Activated naive CD8-positive, alpha-beta T cell treated with anti-CD3 and anti-CD28 coated beads for 36 hours (primary cell): ENCODE measurements around the gene LRRC28. TPM values are rescaled to one million over a fixed set of nuclear protein-coding genes. Genes with fewer than 3 reads are reported as not detected.

Source experiments
- DNase-seq: peaks from one replicate; pipeline ENCODE4 v3.0.0; 2021
- H3K27ac Mint-ChIP-seq: one replicate; pipeline ENCODE4 v1.8.0; 2022; ENCODE audit warnings: mild to moderate bottlenecking, moderate library complexity, mixed read lengths
- H3K27me3 Mint-ChIP-seq: one replicate; pipeline ENCODE4 v1.8.0; 2022; ENCODE audit warnings: mild to moderate bottlenecking, mixed read lengths
- H3K36me3 Mint-ChIP-seq: one replicate; pipeline ENCODE4 v1.8.0; 2021; ENCODE audit warnings: mild to moderate bottlenecking, mixed read lengths
- H3K4me1 Mint-ChIP-seq: one replicate; pipeline ENCODE4 v1.8.0; 2021; ENCODE audit warnings: mixed read lengths
- H3K4me3 Mint-ChIP-seq: one replicate; pipeline ENCODE4 v1.8.0; 2022; ENCODE audit warnings: mild to moderate bottlenecking, moderate library complexity, mixed read lengths
- H3K9me3 Mint-ChIP-seq: one replicate; pipeline ENCODE4 v1.8.0; 2022; ENCODE audit warnings: mixed read lengths
- total RNA-seq, 2 experiments: library from RNA; stranded (reverse); gene quantifications; one replicate each; pipeline ENCODE4 v1.2.3, GENCODE V29; 2021

Gene LRRC28
- total RNA-seq, 2 experiments from 2014 or later, result 9.9 to 12.4 TPM

DNA sequence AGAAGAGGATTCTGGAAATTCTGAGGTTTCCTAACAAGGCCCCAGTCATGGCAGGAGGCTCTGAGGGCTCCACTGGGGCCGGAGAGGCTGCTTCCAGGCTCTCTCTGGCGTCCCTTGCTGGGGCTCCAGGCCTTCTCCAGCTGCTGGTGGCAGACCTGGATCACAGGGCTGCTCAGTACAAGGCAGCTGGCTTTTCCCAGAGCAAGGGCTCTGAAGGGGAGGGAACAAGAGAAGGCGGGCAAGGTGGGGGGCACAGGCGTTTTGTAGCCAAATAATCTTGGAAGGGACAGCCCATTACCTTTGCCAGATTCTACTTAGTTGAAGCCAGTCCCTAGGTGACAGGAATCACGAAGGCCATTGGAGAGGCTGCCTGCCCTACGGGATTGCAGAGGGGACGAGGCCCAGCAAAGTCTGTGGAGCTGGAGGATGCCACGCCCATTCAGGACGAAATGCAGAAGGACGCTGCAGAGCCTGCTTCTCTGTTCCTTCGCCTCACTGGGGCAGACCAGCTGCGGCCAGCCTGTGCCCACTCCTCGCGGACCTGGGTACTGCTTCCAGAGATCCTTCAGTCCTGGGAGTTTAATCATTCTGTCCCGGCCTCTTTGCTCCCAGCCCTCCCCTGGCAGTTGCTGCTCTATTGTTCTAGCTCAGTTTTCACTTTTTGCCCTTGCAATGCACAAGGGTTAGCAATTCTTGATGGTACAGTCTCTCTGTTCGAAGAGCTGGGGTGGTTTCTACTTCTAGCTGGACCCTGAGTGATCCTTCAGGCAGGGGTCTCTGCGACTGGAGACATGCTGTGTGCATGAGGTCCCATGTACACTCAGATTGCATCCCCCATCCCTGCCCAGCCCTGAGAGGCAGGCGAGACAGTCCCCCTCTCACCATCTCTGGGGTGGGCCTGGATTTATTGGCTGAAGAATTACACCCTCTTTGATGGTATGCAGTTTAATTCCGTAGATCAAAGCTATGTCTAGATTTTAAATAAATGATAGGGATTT lies 165.2 kb downstream of the LRRC28 start:
- DNase-seq, result no peak
- Mint-ChIP-seq H3K27ac (no peak overlapping the region), H3K36me3 (no peaks in the 10 kb centered on the region), H3K4me3 (no peak overlapping the region), H3K9me3 (peaks cover 2% of the 10 kb centered on the region), H3K4me1 (peaks cover 12% of the 10 kb centered on the region), H3K27me3 (no peaks in the 10 kb centered on the region)

DNA sequence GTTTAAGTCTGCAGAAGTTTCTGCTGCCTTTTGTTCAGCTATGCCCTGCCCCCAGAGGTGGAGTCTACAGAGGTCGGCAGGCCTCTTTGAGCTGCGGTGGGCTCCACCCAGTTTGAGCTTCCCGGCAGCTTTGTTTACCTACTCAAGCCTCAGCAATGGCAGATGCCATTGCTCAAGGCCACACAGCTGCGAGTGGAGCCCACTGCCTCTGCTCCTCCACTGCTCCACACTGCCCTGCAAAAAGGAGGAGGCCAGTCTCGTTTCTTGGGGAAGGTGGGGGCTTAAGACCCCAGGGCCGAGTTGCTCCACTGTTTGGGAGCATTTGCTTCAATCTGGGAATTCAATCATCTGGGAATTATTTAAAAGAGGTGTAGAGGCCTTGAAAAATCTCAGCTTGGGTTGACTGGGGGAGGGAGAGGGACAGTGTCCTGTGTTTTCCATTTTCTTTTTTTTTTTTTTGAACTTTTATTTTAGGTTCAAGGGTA lies 169.9 kb downstream of the LRRC28 start:
- H3K4me1 Mint-ChIP-seq, result peaks cover 43% of the 10 kb centered on the region
- H3K27ac Mint-ChIP-seq, result peak overlapping the region; percentile 52

DNA sequence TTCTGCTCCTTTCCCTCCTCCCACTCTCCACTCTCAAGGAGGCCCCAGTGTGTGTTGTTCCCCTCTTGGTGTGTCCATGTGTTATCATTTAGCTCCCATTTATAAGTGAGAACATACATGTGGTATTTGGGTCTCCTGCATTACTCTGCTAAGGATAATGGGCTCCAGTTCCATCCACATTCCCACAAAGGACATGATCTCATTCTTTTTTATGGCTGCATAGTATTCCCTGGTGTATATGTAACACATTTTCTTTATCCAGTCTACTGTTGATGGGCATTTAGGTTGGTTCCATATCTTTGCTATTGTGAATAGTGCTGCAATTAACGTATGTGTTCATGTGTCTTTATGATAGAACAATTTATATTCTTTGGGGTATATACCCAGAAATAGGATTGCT lies 170.5 kb downstream of the LRRC28 start:
- Mint-ChIP-seq H3K4me1 (peaks cover 49% of the 10 kb centered on the region), H3K27me3 (no peaks in the 10 kb centered on the region), H3K27ac (no peak overlapping the region), H3K4me3 (no peak overlapping the region), H3K9me3 (peaks cover 2% of the 10 kb centered on the region), H3K36me3 (peaks cover 1% of the 10 kb centered on the region)
- DNase-seq, result no peak

More for the DNA sequence above, 169.9 kb downstream of the LRRC28 start:
- H3K27me3 Mint-ChIP-seq, result no peaks in the 10 kb centered on the region
- peaks cover 1% of the 10 kb centered on the region for H3K36me3 Mint-ChIP-seq
- DNase-seq, result no peak
- peaks cover 2% of the 10 kb centered on the region for H3K9me3 Mint-ChIP-seq
- no peak overlapping the region for H3K4me3 Mint-ChIP-seq

DNA sequence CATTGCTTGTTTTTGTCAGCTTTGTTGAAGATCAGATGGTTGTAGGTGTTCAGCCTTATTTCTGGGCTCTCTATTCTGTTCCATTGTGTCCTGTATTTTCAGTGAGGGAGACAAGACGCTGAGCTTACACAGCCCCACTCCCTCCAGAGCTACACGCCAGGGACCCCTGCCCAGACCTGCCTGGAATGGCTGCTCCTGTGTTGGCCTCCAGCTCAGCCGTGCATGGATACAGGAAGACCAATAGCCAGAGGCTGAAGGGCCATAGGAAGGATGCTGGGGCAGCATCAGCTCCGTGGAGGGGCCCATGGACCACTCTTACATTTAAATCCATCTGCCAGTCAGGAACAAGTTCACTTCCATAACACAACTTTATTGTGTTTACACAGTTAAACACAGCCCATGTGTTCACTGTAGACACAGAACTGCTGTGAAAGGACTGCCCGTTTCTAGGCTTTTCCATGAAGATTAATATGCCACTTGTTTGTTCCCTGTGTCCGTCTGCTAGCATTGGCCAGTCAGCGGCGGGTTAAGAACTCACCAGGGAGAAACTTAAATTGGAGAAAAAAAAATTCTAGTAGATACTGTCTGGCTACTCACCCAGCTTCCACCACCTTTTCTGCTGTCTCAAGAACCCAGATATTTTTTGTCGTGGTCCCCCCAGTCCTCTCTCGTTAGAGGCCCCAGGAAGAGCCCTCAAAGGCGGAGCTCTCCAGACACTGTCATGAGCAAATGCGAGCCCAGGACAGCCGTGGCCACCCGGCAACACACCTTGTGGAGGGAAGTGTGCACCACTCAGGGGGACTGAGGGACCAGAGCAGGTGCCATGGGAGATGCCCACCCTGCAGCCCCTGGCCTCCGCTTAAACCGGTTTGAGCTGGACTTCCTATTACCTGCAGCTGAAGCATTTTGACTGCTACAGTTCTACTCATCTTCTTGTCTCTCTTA lies 172.2 kb downstream of the LRRC28 start:
- Mint-ChIP-seq H3K36me3 (peaks cover 1% of the 10 kb centered on the region), H3K9me3 (peaks cover 2% of the 10 kb centered on the region), H3K27ac (no peak overlapping the region), H3K4me3 (no peak overlapping the region), H3K4me1 (peaks cover 58% of the 10 kb centered on the region), H3K27me3 (no peaks in the 10 kb centered on the region)
- DNase-seq, result no peak

DNA sequence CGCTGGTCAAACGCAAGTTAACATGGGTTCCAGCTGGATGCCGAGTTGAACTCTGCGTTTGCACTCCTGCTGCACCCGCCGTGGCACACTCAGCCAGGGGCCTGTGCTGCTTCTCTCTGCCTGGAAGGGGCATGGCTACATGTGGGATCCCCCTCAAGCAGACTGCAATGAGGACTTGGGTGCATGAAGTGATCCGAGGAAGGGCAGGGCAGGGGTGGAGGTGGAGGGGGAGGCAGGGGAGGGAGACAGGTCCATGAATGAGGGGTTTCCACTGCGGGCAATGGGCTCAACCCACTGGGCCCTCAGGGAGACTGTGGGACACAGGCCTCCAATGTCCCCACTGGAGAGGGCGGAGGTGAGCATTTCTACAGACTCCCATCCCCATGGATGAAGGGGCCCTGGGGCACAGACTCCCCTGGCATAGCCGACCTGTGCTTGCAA lies 172.9 kb downstream of the LRRC28 start:
- H3K9me3 Mint-ChIP-seq, result no peaks in the 10 kb centered on the region
- H3K27me3 Mint-ChIP-seq, result no peaks in the 10 kb centered on the region
- H3K4me1 Mint-ChIP-seq, result peaks cover 58% of the 10 kb centered on the region
- peaks cover 1% of the 10 kb centered on the region for H3K36me3 Mint-ChIP-seq
- no peak for DNase-seq
- no peak overlapping the region for H3K27ac Mint-ChIP-seq
- no peak overlapping the region for H3K4me3 Mint-ChIP-seq

DNA sequence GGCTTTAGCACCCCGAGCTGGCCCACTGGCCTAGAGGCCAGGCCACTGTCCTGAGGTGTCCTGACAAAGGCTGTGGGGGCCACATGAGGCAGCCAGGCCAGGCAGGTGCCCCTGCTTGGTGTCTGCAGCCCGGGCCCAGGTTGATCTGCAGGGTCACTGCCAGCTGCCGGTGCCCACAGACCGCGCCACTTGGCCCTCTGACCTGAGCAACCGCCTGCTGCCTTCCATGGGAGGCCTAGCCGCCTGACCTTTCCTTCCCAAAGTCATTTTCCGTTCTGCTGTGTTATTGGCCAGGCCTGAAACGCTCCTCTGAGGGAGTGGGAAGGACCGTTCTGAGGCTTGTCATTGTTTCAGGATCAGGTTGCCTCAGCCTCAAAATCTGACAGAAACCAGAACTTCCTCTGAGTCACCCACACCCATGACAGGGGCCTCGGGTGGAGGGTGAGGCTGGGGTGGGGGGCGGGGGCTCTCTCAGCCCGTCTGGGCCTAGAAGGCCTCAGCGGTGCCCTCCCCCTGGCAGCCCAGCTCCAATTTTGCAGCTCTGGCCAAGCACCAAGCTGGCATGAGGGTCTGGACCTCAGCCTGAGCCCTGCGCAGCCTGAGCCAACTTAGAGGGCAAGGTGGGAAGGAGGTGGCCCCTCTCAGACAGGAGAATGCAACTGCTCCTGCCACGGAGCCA lies 173.8 kb downstream of the LRRC28 start:
- Mint-ChIP-seq H3K27me3 (no peaks in the 10 kb centered on the region), H3K36me3 (peaks cover 1% of the 10 kb centered on the region), H3K4me3 (peak overlapping the region; percentile 22), H3K27ac (peak overlapping the region; percentile 87), H3K9me3 (no peaks in the 10 kb centered on the region), H3K4me1 (peaks cover 58% of the 10 kb centered on the region)
- peak; percentile 70 for DNase-seq

DNA sequence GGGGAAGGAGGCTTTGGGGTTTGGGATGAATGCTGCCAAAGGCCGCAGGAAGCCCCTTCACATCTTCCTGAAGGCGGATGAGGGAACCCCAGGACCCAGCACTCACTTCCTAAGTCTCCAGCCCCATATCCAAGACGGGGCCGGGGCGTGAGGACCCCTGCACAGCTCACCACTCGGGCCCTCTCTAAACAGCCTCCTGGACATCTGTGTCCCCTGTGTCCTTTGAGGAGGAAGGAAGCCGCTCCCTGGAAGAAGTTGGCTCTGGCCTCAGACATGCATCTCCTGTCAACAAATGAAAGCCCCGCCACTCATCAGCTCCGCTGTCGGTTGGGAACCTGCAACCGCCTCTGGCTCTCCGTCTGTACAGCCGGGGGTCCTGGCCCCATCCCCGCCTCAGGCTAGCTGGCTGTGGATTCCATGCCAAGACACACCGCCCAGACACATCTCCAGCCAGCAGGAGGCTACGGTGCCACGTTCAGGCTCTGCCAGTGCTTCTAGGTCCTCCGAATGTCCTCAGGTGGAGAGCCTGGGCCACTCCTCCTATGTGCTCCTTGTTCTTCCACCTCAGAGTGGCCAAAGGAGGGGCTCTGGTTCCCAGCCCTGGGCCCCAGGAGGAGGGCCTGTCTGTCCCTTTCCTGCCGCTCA lies 174.5 kb downstream of the LRRC28 start:
- H3K9me3 Mint-ChIP-seq, result no peaks in the 10 kb centered on the region
- no peaks in the 10 kb centered on the region for H3K27me3 Mint-ChIP-seq
- DNase-seq, result no peak
- peaks cover 53% of the 10 kb centered on the region for H3K4me1 Mint-ChIP-seq
- no peak overlapping the region for H3K27ac Mint-ChIP-seq
- H3K36me3 Mint-ChIP-seq, result peaks cover 1% of the 10 kb centered on the region
- no peak overlapping the region for H3K4me3 Mint-ChIP-seq

DNA sequence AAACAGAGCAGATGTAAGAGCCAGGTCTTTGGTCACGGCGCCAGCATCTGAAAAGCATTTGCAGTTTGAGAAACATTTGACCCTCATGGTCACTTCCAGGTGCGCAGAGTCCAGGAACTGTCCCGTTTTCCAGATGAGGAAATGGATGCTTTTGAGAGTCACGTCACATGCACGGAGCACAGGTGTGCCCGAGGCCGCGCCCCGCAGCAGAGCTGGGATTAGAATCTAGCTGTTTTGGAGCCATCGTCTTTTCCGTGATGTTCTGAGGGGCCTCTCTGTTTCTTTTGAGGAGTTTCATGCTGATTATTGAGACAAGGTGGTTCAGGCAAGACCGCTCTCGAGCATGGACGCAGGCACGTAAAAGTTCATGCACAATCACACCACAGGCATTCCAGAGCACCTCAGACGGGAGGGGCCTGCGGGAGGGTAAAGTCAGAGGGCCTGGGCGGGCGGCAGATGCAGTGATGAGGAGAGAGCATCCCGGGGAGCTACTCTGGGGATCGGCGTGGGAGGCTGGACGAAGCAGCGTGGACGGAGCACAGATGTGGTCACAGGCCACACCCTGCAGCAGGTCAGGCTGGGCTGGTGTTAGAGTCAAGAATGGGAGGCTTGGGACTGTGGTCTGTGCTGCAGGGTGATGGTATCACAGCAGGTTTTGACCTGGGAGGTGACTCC lies 175.3 kb downstream of the LRRC28 start:
- Mint-ChIP-seq H3K4me3 (no peak overlapping the region), H3K36me3 (peaks cover 1% of the 10 kb centered on the region), H3K27me3 (no peaks in the 10 kb centered on the region), H3K27ac (no peak overlapping the region), H3K9me3 (no peaks in the 10 kb centered on the region), H3K4me1 (peaks cover 47% of the 10 kb centered on the region)
- DNase-seq, result no peak

DNA sequence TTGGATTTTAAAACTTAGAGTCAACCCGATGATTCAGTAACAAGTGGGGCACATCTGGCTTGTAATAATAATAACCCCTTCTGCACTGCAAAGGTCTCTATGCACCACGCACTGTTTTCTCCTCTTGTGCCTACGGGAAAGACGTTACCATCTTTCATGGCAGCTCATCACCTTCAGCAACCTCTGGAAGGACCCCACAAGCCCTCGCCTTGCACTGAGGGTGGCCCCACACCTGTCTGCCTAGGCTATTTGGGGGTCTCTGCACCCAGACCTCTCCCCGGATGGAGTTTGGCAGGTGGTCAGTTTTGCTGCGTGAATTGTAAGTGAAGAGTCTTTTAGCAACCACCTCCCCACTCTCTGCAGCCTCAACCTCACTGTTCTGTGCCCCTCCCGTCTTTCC lies 175.9 kb downstream of the LRRC28 start:
- Mint-ChIP-seq H3K27me3 (no peaks in the 10 kb centered on the region), H3K9me3 (no peaks in the 10 kb centered on the region), H3K4me3 (no peak overlapping the region), H3K27ac (no peak overlapping the region), H3K4me1 (peaks cover 50% of the 10 kb centered on the region), H3K36me3 (peaks cover 1% of the 10 kb centered on the region)
- no peak for DNase-seq

DNA sequence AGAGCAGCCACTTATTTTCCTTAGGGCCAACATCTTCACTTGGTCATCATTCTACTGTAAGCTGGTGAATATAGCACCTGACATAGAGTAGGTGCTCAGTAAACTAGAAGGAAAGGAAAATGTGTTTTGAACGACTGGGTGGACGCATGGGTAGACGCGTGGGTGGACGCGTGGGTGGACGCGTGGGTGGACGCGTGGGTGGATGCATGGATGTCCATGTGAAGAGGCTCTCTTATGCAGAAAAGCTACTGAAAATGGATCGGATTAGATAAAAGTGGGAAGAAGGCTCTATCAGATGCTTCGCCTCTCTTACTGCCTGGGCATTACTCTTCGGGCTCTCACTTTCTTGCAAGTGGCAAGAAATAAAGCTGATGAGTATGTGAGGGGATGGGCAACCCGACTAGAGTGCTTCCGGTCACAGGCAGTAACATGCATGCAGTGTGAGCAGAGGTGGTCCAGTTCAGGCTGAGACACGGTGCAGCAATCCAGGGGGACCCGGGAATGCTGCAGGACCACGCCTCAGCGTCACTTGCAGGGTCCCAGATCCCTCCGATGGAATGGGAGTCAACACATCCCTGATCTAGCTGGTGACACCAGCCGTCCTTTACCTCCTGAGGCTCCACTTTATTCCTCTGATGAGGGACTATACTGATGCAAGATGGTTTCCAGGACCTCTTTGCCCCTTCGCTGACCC lies 176.5 kb downstream of the LRRC28 start:
- DNase-seq, result no peak
- Mint-ChIP-seq H3K27me3 (no peaks in the 10 kb centered on the region), H3K4me1 (peaks cover 51% of the 10 kb centered on the region), H3K36me3 (peaks cover under 1% of the 10 kb centered on the region), H3K9me3 (no peaks in the 10 kb centered on the region), H3K27ac (no peak overlapping the region), H3K4me3 (no peak overlapping the region)

DNA sequence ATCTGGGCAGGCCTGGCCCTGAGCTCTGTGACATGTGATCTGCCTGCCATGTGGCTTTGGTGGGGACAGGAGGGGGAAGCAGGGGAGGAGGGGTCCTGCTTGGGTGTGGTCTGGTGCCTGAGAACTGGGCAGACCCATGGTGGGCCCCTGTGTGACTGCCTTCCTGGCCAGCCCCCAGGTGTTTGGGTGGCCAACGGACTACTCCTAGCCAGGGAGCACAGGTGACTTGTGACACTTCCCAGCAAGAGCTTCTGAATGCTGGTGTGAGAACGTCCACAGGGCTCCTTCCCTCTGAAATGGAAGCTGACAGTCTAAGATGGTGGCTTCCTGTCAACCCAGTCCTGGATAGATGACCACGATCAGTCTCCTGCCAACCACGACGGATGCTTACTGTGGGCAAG lies 178.4 kb downstream of the LRRC28 start:
- H3K36me3 Mint-ChIP-seq, result no peaks in the 10 kb centered on the region
- H3K27me3 Mint-ChIP-seq, result no peaks in the 10 kb centered on the region
- DNase-seq, result no peak
- H3K4me1 Mint-ChIP-seq, result peaks cover 52% of the 10 kb centered on the region
- no peaks in the 10 kb centered on the region for H3K9me3 Mint-ChIP-seq
- no peak overlapping the region for H3K27ac Mint-ChIP-seq
- no peak overlapping the region for H3K4me3 Mint-ChIP-seq

DNA sequence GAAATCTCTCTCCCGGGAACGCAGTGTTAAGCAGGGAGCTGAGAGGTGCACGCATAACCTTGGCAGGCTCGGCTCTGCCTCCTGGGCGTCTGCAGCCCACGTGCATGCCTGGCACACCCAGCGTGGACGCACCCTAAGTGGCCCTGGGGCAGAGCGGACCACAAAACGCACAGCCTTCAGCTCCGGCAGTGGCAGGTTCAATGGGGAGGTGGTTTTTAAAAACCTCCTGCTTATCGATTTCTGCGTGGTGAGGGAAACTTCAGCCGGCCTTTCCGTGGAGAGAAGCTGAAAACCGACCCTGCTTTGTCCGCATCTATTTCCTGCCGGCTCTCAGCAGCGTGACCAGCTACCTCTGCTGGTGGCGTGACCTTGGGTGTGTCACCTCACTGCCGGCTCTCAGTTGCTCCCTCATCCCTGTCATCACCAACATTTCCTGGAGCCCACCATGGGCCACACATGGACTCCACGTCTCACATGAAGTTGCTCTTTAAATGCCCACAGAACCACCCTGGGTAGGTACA lies 179.7 kb downstream of the LRRC28 start:
- no peak overlapping the region for H3K4me3 Mint-ChIP-seq
- H3K9me3 Mint-ChIP-seq, result no peaks in the 10 kb centered on the region
- no peaks in the 10 kb centered on the region for H3K27me3 Mint-ChIP-seq
- no peak for DNase-seq
- H3K27ac Mint-ChIP-seq, result no peak overlapping the region
- no peaks in the 10 kb centered on the region for H3K36me3 Mint-ChIP-seq
- peaks cover 54% of the 10 kb centered on the region for H3K4me1 Mint-ChIP-seq

DNA sequence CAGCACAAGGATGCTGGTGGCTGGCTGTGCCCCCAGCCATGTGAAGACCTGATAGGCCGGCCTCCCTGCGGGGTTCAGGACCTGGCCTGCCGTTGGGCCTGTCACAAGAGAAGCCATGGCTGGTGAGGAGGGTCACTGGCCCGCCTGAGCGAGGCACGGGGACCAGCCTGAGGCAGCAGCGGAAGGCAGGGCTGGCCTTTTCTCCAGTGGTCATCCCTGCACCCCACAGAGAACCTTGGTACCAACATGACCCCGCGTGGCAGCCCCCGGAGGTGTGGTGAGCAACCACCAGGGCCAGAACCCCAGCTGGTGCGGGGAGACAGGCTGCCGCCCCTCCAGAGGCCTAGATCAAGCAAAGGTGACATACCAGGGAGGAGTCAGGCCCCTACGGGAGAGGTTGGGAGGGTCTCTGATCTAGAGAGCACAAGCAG lies 180.4 kb downstream of the LRRC28 start:
- H3K27me3 Mint-ChIP-seq, result no peaks in the 10 kb centered on the region
- H3K9me3 Mint-ChIP-seq, result no peaks in the 10 kb centered on the region
- no peak overlapping the region for H3K27ac Mint-ChIP-seq
- H3K4me1 Mint-ChIP-seq, result peaks cover 52% of the 10 kb centered on the region
- DNase-seq, result no peak
- H3K36me3 Mint-ChIP-seq, result no peaks in the 10 kb centered on the region
- no peak overlapping the region for H3K4me3 Mint-ChIP-seq
